Measurements from ENCODE around the gene ALDH18A1. TPM values are rescaled to one million over a fixed set of nuclear protein-coding genes. Genes with fewer than 3 reads are reported as not detected.
"Not testable (repeated sequence)": the region's sequence is repeated elsewhere in the genome, so short reads cannot be mapped to it uniquely, and the experiment has no call there.

ALDH18A1 gene
- total and polyA plus RNA-seq, 2 of the 8 experiments (the other 6 are each of a cell fraction or from before 2014, with no cell fraction given) = 59.6 to 128 TPM

- TF ChIP-seq POLR2A (IDR thresholded peaks at IDR 0.05; ENCODE audit: control extremely low read depth in 1 of 2, low read depth in 2 of 2, low read length in 2 of 2) (no peak), JUND (IDR thresholded peaks at IDR 0.05; ENCODE audit: low read length) (no peak)
Observed at GRCh38 chr10:95626500-95626899, 30.0 kb downstream of the ALDH18A1 start (continued).

- H2AK5ac ChIP-seq (ENCODE audit: low read depth, low read length); H2BK15ac ChIP-seq (ENCODE audit: low read length); H2AFZ ChIP-seq (ENCODE audit: low read length); FAIRE-seq; H3K79me2 ChIP-seq (ENCODE audit: control insufficient read depth in 1 of 2, insufficient read depth in 2 of 2, low read length in 2 of 2); H2BK5ac ChIP-seq (ENCODE audit: low read depth, low read length); H3K56ac ChIP-seq (replicated peaks; ENCODE audit: insufficient read length, low read depth, low read length); H3K9ac ChIP-seq (replicated peaks in 1 of 4; ENCODE audit: extremely low read depth in 1 of 4, low read depth in 3 of 4, low read length in 3 of 4); H2BK12ac ChIP-seq (ENCODE audit: low read depth, low read length); H4K8ac ChIP-seq (ENCODE audit: extremely low read depth, insufficient read depth, low read length); H4K20me1 ChIP-seq (replicated peaks in 1 of 2; ENCODE audit: control insufficient read depth in 1 of 2, insufficient read depth in 2 of 2, low read length in 2 of 2); H3K18ac ChIP-seq (ENCODE audit: extremely low read depth, low read length); H3K4me3 ChIP-seq (ENCODE audit: extremely low read depth in 1 of 4, insufficient read depth in 2 of 4, low read depth in 3 of 4, low read length in 4 of 4); H4K5ac ChIP-seq (ENCODE audit: insufficient read length, low read depth, low read length); H3K9me3 ChIP-seq (ENCODE audit: insufficient read depth in 2 of 2, low read depth in 1 of 2, low read length in 1 of 2); H3K14ac ChIP-seq (ENCODE audit: insufficient read length); DNase-seq (ENCODE audit: low read depth in 1 of 2, low spot score in 2 of 2); H4K91ac ChIP-seq (replicated peaks; ENCODE audit: insufficient read length, low read length); CTCF ChIA-PET (ENCODE audit: partially characterized antibody); H3K23me2 ChIP-seq (ENCODE audit: low read depth, low read length); H3K79me1 ChIP-seq (ENCODE audit: low read depth, low read length); H2BK20ac ChIP-seq (ENCODE audit: low read length); H2BK120ac ChIP-seq (replicated peaks; ENCODE audit: low read depth, low read length); H3K4me1 ChIP-seq (replicated peaks in 1 of 4; ENCODE audit: control insufficient read depth in 3 of 4, insufficient read depth in 4 of 4, low read length in 3 of 4); H3K27me3 ChIP-seq (replicated peaks in 1 of 4; ENCODE audit: control insufficient read depth in 3 of 4, extremely low read depth in 1 of 4, insufficient read depth in 3 of 4, low read length in 3 of 4); H3K23ac ChIP-seq (ENCODE audit: insufficient read length); H3K4me2 ChIP-seq (ENCODE audit: insufficient read depth in 1 of 2, low read depth in 2 of 2, low read length in 2 of 2); H3K27ac ChIP-seq (ENCODE audit: low read depth, low read length); H3K4ac ChIP-seq (replicated peaks; ENCODE audit: insufficient read length, low read depth, low read length); POLR2A ChIA-PET (ENCODE audit: partially characterized antibody): not testable (repeated sequence)
- peaks cover 13 to 43% (median 31%) of the 10 kb centered on the region in 4 experiments for H3K36me3 ChIP-seq (ENCODE audit: control insufficient read depth in 2 of 4, insufficient read depth in 4 of 4, low read length in 3 of 4)
- 81% methylated on average over 5 of the region's 5 CpGs; no CpG with 5 or more reads in 1 of the 2 experiments for WGBS, 2 experiments (ENCODE audit: extremely low coverage in 1 of 2, insufficient coverage in 1 of 2, insufficient read length in 1 of 2, insufficient replicate concordance in 2 of 2, low coverage in 1 of 2, low lambda C conversion rate in 2 of 2, missing lambda C conversion rate in 1 of 2)
Observed at GRCh38 chr10:95620415-95620814, 36.1 kb downstream of the ALDH18A1 start.

All from H1 (cell line).